Prostate gland (tissue), 2 donors: Measurements from ENCODE around the gene YJU2.

Source experiments
- POLR2A ChIP-seq: fragments of 450-650 bp; IDR thresholded peaks from one replicate; pipeline ENCODE4 v1.6.1; 2016; ENCODE audit warnings: antibody characterized with exemption, mild to moderate bottlenecking
- POLR2AphosphoS5 ChIP-seq: sonication (generic); formaldehyde crosslinking; IDR thresholded peaks from one replicate; pipeline ENCODE4 v1.6.1; 2017; ENCODE audit warnings: antibody characterized with exemption
- TF ChIP-seq, protein P1 (sequence below), 4 experiments: fragments of 200-600 bp in 2 of 4; fragments of 450-650 bp in 2 of 4; sonication (generic) in 2 of 4; IDR thresholded peaks; 1 replicate in 3 of 4; 2 replicates in 1 of 4; pipeline ENCODE4 v1.5.1; 2016 to 2019; ENCODE audit warnings: antibody characterized with exemption in 4 of 4, mild to moderate bottlenecking in 2 of 4, moderate library complexity in 2 of 4

DNA sequence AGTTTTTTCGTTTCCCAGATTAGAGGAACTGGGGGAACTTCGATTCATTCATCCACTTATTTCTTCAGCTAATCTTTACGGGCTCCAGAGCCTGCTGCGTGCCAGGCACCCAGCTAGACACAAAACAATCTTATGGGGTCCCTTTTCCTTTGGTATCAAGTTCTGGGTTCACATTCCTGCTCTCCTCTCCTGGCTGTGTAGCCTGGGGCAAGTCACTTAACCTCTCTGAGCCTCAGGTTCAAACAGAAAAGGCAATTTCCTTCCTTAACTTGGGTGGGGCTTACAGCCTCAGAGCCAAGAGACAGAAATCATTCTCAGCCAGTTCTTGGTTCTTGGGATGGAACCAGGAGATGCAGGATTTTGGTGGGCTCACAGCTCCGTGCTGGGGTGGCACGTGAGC lies 38.1 kb downstream of the YJU2 start:
- TF ChIP-seq, protein P1, sequence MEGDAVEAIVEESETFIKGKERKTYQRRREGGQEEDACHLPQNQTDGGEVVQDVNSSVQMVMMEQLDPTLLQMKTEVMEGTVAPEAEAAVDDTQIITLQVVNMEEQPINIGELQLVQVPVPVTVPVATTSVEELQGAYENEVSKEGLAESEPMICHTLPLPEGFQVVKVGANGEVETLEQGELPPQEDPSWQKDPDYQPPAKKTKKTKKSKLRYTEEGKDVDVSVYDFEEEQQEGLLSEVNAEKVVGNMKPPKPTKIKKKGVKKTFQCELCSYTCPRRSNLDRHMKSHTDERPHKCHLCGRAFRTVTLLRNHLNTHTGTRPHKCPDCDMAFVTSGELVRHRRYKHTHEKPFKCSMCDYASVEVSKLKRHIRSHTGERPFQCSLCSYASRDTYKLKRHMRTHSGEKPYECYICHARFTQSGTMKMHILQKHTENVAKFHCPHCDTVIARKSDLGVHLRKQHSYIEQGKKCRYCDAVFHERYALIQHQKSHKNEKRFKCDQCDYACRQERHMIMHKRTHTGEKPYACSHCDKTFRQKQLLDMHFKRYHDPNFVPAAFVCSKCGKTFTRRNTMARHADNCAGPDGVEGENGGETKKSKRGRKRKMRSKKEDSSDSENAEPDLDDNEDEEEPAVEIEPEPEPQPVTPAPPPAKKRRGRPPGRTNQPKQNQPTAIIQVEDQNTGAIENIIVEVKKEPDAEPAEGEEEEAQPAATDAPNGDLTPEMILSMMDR (IDR thresholded peaks at IDR 0.05), result no peak
- TF ChIP-seq POLR2A (no peak), POLR2AphosphoS5 (no peak)
